IMR-90 (cell line): ENCODE data around the gene SLC38A8. TPM values are rescaled to one million over a fixed set of nuclear protein-coding genes. Genes with fewer than 3 reads are reported as not detected.

Experiments used
- ATAC-seq: fragments of 200-7000 bp; cut with Tn5 transposase; 2 replicates; pipeline ENCODE4 v1.9.1; 2020; ENCODE audit warnings: low read depth, mild to moderate bottlenecking, moderate library complexity
- BruUV-seq: library from RNA; stranded (reverse); fragments of 400-500 nt; replicated peaks from 2 replicates; lab custom pipeline; 2021; lab: Mats Ljungman, UMichigan
- CTCF ChIA-PET: fragments of 300-600 bp; formaldehyde crosslinking; extraction: SDS; loops from one replicate; lab custom pipeline; 2021; ENCODE audit warnings: antibody characterized with exemption; lab: Yijun Ruan, JAX
- POLR2A ChIA-PET: fragments of 300-600 bp; sonication (Branson Sonifier 250); formaldehyde crosslinking; loops from one replicate; lab custom pipeline; 2022; ENCODE audit warnings: antibody characterized with exemption; ENCODE audit not compliant: unreplicated experiment; lab: Charles Lee
- DNase-seq: peaks from one replicate; pipeline ENCODE4 v3.0.0; 2013
- H2AFZ ChIP-seq: replicated peaks from 2 replicates; pipeline ENCODE3; 2013; ENCODE audit warnings: low read length, mild to moderate bottlenecking; ENCODE audit not compliant: poor library complexity
- H2AK5ac ChIP-seq: 2 replicates; pipeline ENCODE4 v1.6.1; 2013; ENCODE audit warnings: low read depth, low read length, inconsistent platforms
- H2AK9ac ChIP-seq: replicated peaks from 2 replicates; pipeline ENCODE3; 2013; ENCODE audit warnings: mild to moderate bottlenecking, low read depth, low read length, moderate library complexity; ENCODE audit not compliant: poor library complexity
- H2BK120ac ChIP-seq: 2 replicates; pipeline ENCODE4 v1.6.1; 2013; ENCODE audit warnings: low read depth, low read length, inconsistent platforms
- H2BK15ac ChIP-seq: 3 replicates; pipeline ENCODE4 v1.6.1; 2013; ENCODE audit warnings: low read depth, low read length, inconsistent platforms
- H2BK20ac ChIP-seq: 2 replicates; pipeline ENCODE4 v1.6.1; 2013; ENCODE audit warnings: low read depth, mild to moderate bottlenecking, inconsistent platforms, low read length, moderate library complexity
- H2BK5ac ChIP-seq: 2 replicates; pipeline ENCODE4 v1.6.1; 2013; ENCODE audit warnings: mild to moderate bottlenecking, low read depth, low read length, inconsistent platforms; ENCODE audit not compliant: poor library complexity, severe bottlenecking
- H3K14ac ChIP-seq: replicated peaks from 2 replicates; pipeline ENCODE4 v1.6.1; 2013; ENCODE audit warnings: low read depth, low read length, inconsistent platforms
- H3K18ac ChIP-seq: 2 replicates; pipeline ENCODE4 v1.6.1; 2013; ENCODE audit warnings: low read depth, low read length, control low read depth
- H3K23ac ChIP-seq: 2 replicates; pipeline ENCODE4 v1.6.1; 2013; ENCODE audit warnings: low read depth, low read length, inconsistent platforms
- H3K27ac ChIP-seq: 2 replicates; pipeline ENCODE4 v1.5.1; 2013; ENCODE audit warnings: mild to moderate bottlenecking, control low read depth, low read length; ENCODE audit not compliant: insufficient read depth
- H3K27me3 ChIP-seq: 2 replicates; pipeline ENCODE4 v1.6.1; 2013; ENCODE audit warnings: low read length; ENCODE audit not compliant: control insufficient read depth, insufficient read depth
- H3K36me3 ChIP-seq: 2 replicates; pipeline ENCODE4 v1.6.1; 2013; ENCODE audit warnings: low read length, mixed read lengths; ENCODE audit not compliant: control insufficient read depth, insufficient read depth
- H3K4ac ChIP-seq: 2 replicates; pipeline ENCODE4 v1.6.1; 2013; ENCODE audit warnings: low read depth, low read length, inconsistent platforms
- H3K4me1 ChIP-seq: 2 replicates; pipeline ENCODE4 v1.6.1; 2013; ENCODE audit warnings: low read length, mixed read lengths; ENCODE audit not compliant: control insufficient read depth, insufficient read depth
- H3K4me2 ChIP-seq: 2 replicates; pipeline ENCODE4 v1.6.1; 2013; ENCODE audit warnings: low read depth, mild to moderate bottlenecking, control low read depth, low read length, moderate library complexity
- H3K4me3 ChIP-seq: 2 replicates; pipeline ENCODE4 v1.5.1; 2013; ENCODE audit warnings: low read depth, mild to moderate bottlenecking, control low read depth, low read length, moderate library complexity; ENCODE audit not compliant: insufficient read depth
- H3K56ac ChIP-seq: 2 replicates; pipeline ENCODE4 v1.6.1; 2013; ENCODE audit warnings: low read length, inconsistent platforms; ENCODE audit not compliant: insufficient read depth; ENCODE audit errors: extremely low read depth
- H3K79me1 ChIP-seq, 2 experiments: 2 replicates each; pipeline ENCODE4 v1.6.1; 2013; ENCODE audit warnings: low read length in 2 of 2, inconsistent platforms in 1 of 2, low read depth in 1 of 2
- H3K9ac ChIP-seq: 2 replicates; pipeline ENCODE4 v1.6.1; 2013; ENCODE audit warnings: low read depth, low read length, control low read depth
- H3K9me1 ChIP-seq: 2 replicates; pipeline ENCODE4 v1.6.1; 2013; ENCODE audit warnings: low read length, inconsistent platforms; ENCODE audit not compliant: insufficient read depth
- H3K9me3 ChIP-seq: 2 replicates; pipeline ENCODE4 v1.6.1; 2013; ENCODE audit warnings: low read length; ENCODE audit not compliant: control insufficient read depth, insufficient read depth
- H4K20me1 ChIP-seq: 2 replicates; pipeline ENCODE4 v1.6.1; 2013; ENCODE audit warnings: low read length, inconsistent platforms; ENCODE audit not compliant: insufficient read depth
- H4K5ac ChIP-seq: 2 replicates; pipeline ENCODE4 v1.6.1; 2013; ENCODE audit warnings: mild to moderate bottlenecking, low read depth, low read length, control low read depth
- H4K8ac ChIP-seq, 2 experiments: 2 replicates each; pipeline ENCODE4 v1.6.1; 2013; ENCODE audit warnings: low read depth in 2 of 2, low read length in 2 of 2, control low read depth in 1 of 2, inconsistent platforms in 1 of 2
- H4K91ac ChIP-seq: 2 replicates; pipeline ENCODE4 v1.6.1; 2013; ENCODE audit warnings: low read depth, low read length, inconsistent platforms; ENCODE audit not compliant: insufficient read depth
- CEBPB ChIP-seq: IDR thresholded peaks from 2 replicates; pipeline ENCODE4 v1.6.1; 2012; ENCODE audit warnings: low read depth, low read length, improper control_type of control experiment
- FOS ChIP-seq: fragments of 150-350 bp; IDR thresholded peaks from 2 replicates; pipeline ENCODE4 v1.6.1; 2016; ENCODE audit warnings: low read depth, low read length
- MAFK ChIP-seq: IDR thresholded peaks from 2 replicates; pipeline ENCODE4 v1.6.1; 2012; ENCODE audit warnings: low read depth, low read length, improper control_type of control experiment
- MXI1 ChIP-seq: IDR thresholded peaks from 2 replicates; pipeline ENCODE4 v1.6.1; 2012; ENCODE audit warnings: low read depth, mild to moderate bottlenecking, low read length, moderate library complexity, borderline replicate concordance
- POLR2A ChIP-seq: IDR thresholded peaks from 2 replicates; pipeline ENCODE4 v1.6.1; 2012; ENCODE audit warnings: mild to moderate bottlenecking, low read depth, low read length
- RCOR1 ChIP-seq: IDR thresholded peaks from 2 replicates; pipeline ENCODE4 v1.6.1; 2012; ENCODE audit warnings: mild to moderate bottlenecking, low read length, improper control_type of control experiment; ENCODE audit not compliant: insufficient replicate concordance
- WGBS, 2 experiments: methylation state at CpG; one replicate each; pipeline versions ENCODE4 v1.1.5 to v1.1.7; 2013; ENCODE audit warnings: missing lambda C conversion rate in 2 of 2; ENCODE audit not compliant: insufficient read length in 1 of 2; ENCODE audit errors: extremely low coverage in 2 of 2; 5-methylcytosine and 5-hydroxymethylcytosine counted together
- dilution Hi-C: fragments of 300-500 bp; cut with HindIII; formaldehyde crosslinking; loops from one replicate; pipeline ENCODE4 v1.14.3; 2018; ENCODE audit warnings: low sequenced_read_pairs; ENCODE audit not compliant: unreplicated experiment
- in situ Hi-C: fragments of 300-500 bp; cut with MboI; formaldehyde crosslinking; loops from 3 replicates; pipeline ENCODE4 v1.14.3; 2019; ENCODE audit warnings: low sequenced_read_pairs, inconsistent platforms, mixed read lengths
- intact Hi-C: fragments of 100-400 bp; cut with micrococcal nuclease; formaldehyde crosslinking; loops from 2 replicates; pipeline ENCODE4 v1.10.0; 2022
- polyA plus RNA-seq, 3 experiments: library from polyadenylated mRNA; depleted of rRNA; stranded (reverse); fragments of >200 nt; gene quantifications; 2 replicates each; pipeline ENCODE4 v1.2.3, GENCODE V29; 2012; ENCODE audit warnings: low replicate concordance in 1 of 3
- total RNA-seq: library from RNA; depleted of rRNA; stranded (reverse); fragments of >200 nt; gene quantifications from 2 replicates; pipeline ENCODE4 v1.2.3, GENCODE V29; 2012
- TF ChIP-seq, protein P1 (sequence below): conservative IDR thresholded peaks from 2 replicates; pipeline ENCODE4 v1.5.1; 2012; ENCODE audit warnings: mild to moderate bottlenecking, low read depth, low read length, improper control_type of control experiment
- TF ChIP-seq, protein P2 (sequence below): fragments of 150-350 bp; IDR thresholded peaks from 2 replicates; pipeline ENCODE4 v1.6.1; 2017; ENCODE audit warnings: mild to moderate bottlenecking, antibody characterized with exemption, low read length, low read depth
- TF ChIP-seq, protein P3 (sequence below): fragments of 150-350 bp; IDR thresholded peaks from 2 replicates; pipeline ENCODE4 v1.6.1; 2016; ENCODE audit warnings: low read depth, mild to moderate bottlenecking, low read length, moderate library complexity, borderline replicate concordance

SLC38A8 gene
- total and polyA plus RNA-seq, 2 of the 4 experiments (the other 2 are of a cell fraction): not detected

DNA sequence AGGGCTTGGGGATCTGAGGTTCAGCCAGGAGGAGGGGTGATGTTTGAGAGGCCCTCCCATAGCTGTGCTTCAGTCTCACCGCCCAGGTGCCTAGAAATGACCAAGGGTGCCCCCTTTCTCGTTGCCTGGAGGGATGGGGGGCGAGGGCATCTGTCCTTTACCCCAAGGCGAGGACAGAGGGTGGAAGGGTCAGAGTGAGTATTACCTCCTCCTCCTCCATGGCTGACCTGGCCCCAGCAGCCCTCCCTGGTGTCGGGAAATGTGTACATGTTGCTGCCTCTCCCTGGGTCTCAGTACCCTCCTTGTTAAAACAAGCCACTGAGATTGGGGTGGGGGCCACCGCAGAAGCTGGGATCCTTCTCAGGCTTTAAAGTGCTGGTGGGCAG lies 72.2 kb downstream of the SLC38A8 start:
- WGBS, 2 experiments: 59% methylated on average over 2 of the region's 6 CpGs; no CpG with 5 or more reads in 1 of the 2 experiments
- H2BK20ac ChIP-seq: no peak overlapping the region
- no TSS peak for BruUV-seq
- peak overlapping the region; percentile 42 for H2AK9ac ChIP-seq
- H3K56ac ChIP-seq: no peak overlapping the region
- ATAC-seq (no peak), DNase-seq (no peak)
- H4K8ac ChIP-seq: no peak overlapping the region
- H3K23ac ChIP-seq: no peak overlapping the region
- H3K36me3 ChIP-seq: no peaks in the 10 kb centered on the region; the same call in 1 of the 2 replicates
- H2AK5ac ChIP-seq: no peak overlapping the region
- H3K14ac ChIP-seq: no peak overlapping the region
- no peak overlapping the region for H3K4me3 ChIP-seq
- in situ Hi-C loops (loop anchor here (25.0 kb wide), 1 partner anchor 517 kb away; no protein-coding TSS in a partner anchor), dilution Hi-C loops (no loop called here), intact Hi-C loops (no loop called here)
- H2BK15ac ChIP-seq: no peak overlapping the region
- no peak overlapping the region for H2BK5ac ChIP-seq
- no peak overlapping the region for H3K27ac ChIP-seq
- no peaks in the 10 kb centered on the region; the same call in none of the 2 replicates for H4K20me1 ChIP-seq
- no peak overlapping the region for H4K91ac ChIP-seq
- no peaks in the 10 kb centered on the region; the same call in 1 of the 2 replicates for H3K9me1 ChIP-seq
- H3K9me3 ChIP-seq: no peaks in the 10 kb centered on the region
- TF ChIP-seq, protein P1, sequence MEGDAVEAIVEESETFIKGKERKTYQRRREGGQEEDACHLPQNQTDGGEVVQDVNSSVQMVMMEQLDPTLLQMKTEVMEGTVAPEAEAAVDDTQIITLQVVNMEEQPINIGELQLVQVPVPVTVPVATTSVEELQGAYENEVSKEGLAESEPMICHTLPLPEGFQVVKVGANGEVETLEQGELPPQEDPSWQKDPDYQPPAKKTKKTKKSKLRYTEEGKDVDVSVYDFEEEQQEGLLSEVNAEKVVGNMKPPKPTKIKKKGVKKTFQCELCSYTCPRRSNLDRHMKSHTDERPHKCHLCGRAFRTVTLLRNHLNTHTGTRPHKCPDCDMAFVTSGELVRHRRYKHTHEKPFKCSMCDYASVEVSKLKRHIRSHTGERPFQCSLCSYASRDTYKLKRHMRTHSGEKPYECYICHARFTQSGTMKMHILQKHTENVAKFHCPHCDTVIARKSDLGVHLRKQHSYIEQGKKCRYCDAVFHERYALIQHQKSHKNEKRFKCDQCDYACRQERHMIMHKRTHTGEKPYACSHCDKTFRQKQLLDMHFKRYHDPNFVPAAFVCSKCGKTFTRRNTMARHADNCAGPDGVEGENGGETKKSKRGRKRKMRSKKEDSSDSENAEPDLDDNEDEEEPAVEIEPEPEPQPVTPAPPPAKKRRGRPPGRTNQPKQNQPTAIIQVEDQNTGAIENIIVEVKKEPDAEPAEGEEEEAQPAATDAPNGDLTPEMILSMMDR: no peak
- TF ChIP-seq, protein P2, sequence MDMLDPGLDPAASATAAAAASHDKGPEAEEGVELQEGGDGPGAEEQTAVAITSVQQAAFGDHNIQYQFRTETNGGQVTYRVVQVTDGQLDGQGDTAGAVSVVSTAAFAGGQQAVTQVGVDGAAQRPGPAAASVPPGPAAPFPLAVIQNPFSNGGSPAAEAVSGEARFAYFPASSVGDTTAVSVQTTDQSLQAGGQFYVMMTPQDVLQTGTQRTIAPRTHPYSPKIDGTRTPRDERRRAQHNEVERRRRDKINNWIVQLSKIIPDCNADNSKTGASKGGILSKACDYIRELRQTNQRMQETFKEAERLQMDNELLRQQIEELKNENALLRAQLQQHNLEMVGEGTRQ: no peak
- no peak for TF ChIP-seq RCOR1
- TF ChIP-seq POLR2A: no peak
- TF ChIP-seq, protein P3, sequence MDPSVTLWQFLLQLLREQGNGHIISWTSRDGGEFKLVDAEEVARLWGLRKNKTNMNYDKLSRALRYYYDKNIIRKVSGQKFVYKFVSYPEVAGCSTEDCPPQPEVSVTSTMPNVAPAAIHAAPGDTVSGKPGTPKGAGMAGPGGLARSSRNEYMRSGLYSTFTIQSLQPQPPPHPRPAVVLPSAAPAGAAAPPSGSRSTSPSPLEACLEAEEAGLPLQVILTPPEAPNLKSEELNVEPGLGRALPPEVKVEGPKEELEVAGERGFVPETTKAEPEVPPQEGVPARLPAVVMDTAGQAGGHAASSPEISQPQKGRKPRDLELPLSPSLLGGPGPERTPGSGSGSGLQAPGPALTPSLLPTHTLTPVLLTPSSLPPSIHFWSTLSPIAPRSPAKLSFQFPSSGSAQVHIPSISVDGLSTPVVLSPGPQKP: no peak
- TF ChIP-seq CEBPB: no peak
- TF ChIP-seq MAFK: no peak
- TF ChIP-seq FOS: no peak
- no peak for TF ChIP-seq MXI1
- no peak overlapping the region for H2AFZ ChIP-seq
- no peaks in the 10 kb centered on the region for H3K4me1 ChIP-seq
- no peak overlapping the region for H3K4me2 ChIP-seq
- H3K4ac ChIP-seq: no peak overlapping the region
- no peak overlapping the region for H3K18ac ChIP-seq
- no peaks in the 10 kb centered on the region for H3K79me1 ChIP-seq
- POLR2A ChIA-PET: no interaction called here
- no peak overlapping the region for H2BK120ac ChIP-seq
- H4K5ac ChIP-seq: no peak overlapping the region
- H3K9ac ChIP-seq: no peak overlapping the region
- CTCF ChIA-PET: interaction anchor here (1.4 kb wide), 1 partner anchor 93 kb away, joined by 5 read pairs; no protein-coding TSS in a partner anchor
- peaks cover 34% of the 10 kb centered on the region for H3K27me3 ChIP-seq
